Activated CD4-positive, alpha-beta T cell treated with anti-CD3 and anti-CD28 coated beads, Interleukin-2, amount 10 ng/mL, durations not matched to agents 24 days and 14 days (primary cell): Measurements from ENCODE around the gene CDO1. TPM values are rescaled to one million over a fixed set of nuclear protein-coding genes. Genes with fewer than 3 reads are reported as not detected.

Experiments used
- total RNA-seq: library from RNA; stranded (reverse); gene quantifications from 2 replicates; pipeline ENCODE4 v1.2.3, GENCODE V29; 2022

The CDO1 gene
- total RNA-seq, 1 donor from 2014 or later: 0.82 TPM

Other genes with a start within 250 kb of the CDO1 start
- gene TICAM2, start 214.2 kb downstream of the CDO1 start, total RNA-seq: 0.86 and 1.0 TPM in 2 replicates
- gene TMED7, start 190.6 kb downstream of the CDO1 start, total RNA-seq: 40.9 and 41.9 TPM in 2 replicates
- gene ATG12, start 24.9 kb upstream of the CDO1 start, total RNA-seq: 31.7 and 37.0 TPM in 2 replicates
- 64.6 and 72.8 TPM in 2 replicates for gene AP3S1, start 25.3 kb upstream of the CDO1 start, total RNA-seq
- not detected in 2 replicates for gene LVRN, start 145.8 kb upstream of the CDO1 start, total RNA-seq
- gene ARL14EPL, start 215.8 kb upstream of the CDO1 start, total RNA-seq: not detected in 2 replicates